Neural progenitor cell (in vitro differentiated cells): ENCODE results near the gene MOBP.

Experiments used
- EZH2 ChIP-seq: fragments of 200-600 bp; sonication (generic); IDR thresholded peaks from 2 replicates; pipeline ENCODE4 v1.6.1; 2017; ENCODE audit warnings: antibody characterized with exemption, mild to moderate bottlenecking, moderate library complexity
- TF ChIP-seq, protein P1 (sequence below): fragments of 200-600 bp; sonication (generic); IDR thresholded peaks from 2 replicates; pipeline ENCODE4 v1.5.1; 2017; ENCODE audit warnings: antibody characterized with exemption, mild to moderate bottlenecking

DNA sequence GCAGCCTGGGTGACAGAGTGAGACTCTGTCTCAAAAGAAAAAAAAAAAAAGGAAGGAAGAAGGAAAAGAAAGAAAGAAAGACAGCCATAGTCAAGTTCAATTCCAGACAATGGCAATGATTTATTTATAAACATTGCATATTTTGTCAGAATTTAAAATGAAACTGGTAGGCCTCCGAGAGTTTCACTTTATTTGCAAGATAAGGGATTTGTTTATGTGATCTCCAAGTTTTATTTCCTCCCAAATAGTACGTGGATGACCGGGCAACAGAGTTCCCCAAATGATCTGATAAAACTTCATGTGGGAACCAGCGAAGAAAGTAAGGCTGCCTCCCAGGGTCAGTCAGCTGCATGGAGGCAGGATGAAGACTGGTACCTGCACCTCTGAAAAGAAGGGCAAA, 28.6 kb upstream of the MOBP start:
- TF ChIP-seq, protein P1, sequence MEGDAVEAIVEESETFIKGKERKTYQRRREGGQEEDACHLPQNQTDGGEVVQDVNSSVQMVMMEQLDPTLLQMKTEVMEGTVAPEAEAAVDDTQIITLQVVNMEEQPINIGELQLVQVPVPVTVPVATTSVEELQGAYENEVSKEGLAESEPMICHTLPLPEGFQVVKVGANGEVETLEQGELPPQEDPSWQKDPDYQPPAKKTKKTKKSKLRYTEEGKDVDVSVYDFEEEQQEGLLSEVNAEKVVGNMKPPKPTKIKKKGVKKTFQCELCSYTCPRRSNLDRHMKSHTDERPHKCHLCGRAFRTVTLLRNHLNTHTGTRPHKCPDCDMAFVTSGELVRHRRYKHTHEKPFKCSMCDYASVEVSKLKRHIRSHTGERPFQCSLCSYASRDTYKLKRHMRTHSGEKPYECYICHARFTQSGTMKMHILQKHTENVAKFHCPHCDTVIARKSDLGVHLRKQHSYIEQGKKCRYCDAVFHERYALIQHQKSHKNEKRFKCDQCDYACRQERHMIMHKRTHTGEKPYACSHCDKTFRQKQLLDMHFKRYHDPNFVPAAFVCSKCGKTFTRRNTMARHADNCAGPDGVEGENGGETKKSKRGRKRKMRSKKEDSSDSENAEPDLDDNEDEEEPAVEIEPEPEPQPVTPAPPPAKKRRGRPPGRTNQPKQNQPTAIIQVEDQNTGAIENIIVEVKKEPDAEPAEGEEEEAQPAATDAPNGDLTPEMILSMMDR = no peak
- no peak for TF ChIP-seq EZH2
